ENCODE results near the gene EZH2. TPM values are rescaled to one million over a fixed set of nuclear protein-coding genes. Genes with fewer than 3 reads are reported as not detected.

EZH2 gene
- total and polyA plus RNA-seq, 9 donors: 2.5 to 5.6 (median 4.0) TPM

DNA sequence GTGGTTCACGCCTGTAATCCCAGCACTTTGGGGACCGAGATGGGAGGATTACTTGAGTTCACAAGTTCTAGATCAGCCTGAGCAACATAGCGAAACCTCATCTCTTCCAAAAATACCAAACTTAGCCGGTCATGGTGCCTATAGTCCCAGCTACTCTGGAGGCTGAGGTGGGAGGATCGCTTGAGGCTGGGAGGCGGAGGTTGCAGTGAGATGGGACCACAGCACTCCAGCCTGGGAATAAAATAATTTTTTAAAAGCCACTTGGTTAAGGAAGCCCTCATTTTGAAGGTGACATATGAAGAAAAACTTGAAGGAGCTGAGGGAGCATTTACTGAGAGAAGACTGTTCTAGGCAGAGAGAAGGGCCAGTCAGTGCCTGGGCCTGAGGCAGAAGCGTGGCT is 4.2 kb upstream of the EZH2 start:
- no peak for DNase-seq
- 92 to 93% (median 92%) methylated on average over 7 of the region's 7 CpGs for WGBS, 3 donors
- H3K4me1 ChIP-seq (ENCODE audit: insufficient read depth): peaks cover 4% of the 10 kb centered on the region
- H3K9me3 ChIP-seq: no peaks in the 10 kb centered on the region
- H3K4me3 ChIP-seq: no peak overlapping the region
- intact Hi-C loops (cut with DNase I): loop anchor here in 1 of 4 donors (10.0 kb wide), 2 partner anchors 77 to 193 kb away; partner anchors contain the start of gene CUL1
- H3K36me3 ChIP-seq: no peaks in the 10 kb centered on the region
- no peak overlapping the region for H3K27ac ChIP-seq
- H3K27me3 ChIP-seq: no peaks in the 10 kb centered on the region
- TF ChIP-seq, protein P1, sequence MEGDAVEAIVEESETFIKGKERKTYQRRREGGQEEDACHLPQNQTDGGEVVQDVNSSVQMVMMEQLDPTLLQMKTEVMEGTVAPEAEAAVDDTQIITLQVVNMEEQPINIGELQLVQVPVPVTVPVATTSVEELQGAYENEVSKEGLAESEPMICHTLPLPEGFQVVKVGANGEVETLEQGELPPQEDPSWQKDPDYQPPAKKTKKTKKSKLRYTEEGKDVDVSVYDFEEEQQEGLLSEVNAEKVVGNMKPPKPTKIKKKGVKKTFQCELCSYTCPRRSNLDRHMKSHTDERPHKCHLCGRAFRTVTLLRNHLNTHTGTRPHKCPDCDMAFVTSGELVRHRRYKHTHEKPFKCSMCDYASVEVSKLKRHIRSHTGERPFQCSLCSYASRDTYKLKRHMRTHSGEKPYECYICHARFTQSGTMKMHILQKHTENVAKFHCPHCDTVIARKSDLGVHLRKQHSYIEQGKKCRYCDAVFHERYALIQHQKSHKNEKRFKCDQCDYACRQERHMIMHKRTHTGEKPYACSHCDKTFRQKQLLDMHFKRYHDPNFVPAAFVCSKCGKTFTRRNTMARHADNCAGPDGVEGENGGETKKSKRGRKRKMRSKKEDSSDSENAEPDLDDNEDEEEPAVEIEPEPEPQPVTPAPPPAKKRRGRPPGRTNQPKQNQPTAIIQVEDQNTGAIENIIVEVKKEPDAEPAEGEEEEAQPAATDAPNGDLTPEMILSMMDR (IDR thresholded peaks at IDR 0.05): no peak
- TF ChIP-seq EP300 (IDR thresholded peaks at IDR 0.05): no peak
- TF ChIP-seq POLR2A (IDR thresholded peaks at IDR 0.05): no peak

DNA sequence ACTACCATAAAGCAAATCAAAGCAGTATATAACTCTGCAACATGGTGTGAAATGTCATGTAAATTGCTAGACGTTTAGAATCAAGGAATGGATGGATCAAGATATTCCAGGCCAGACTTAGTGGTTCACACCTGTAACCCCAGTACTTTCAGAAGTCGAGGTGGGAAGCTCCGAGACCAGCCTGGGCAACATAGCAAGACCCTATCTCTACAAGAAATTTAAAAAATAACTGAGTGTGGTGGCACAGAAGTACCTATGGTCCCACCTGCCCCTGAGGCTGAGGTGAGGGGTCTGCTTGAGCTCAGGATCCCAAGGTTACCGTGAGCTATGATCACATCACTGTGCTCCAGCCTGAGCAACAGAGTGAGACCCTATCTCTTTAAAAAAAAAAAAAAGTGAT is 2.8 kb upstream of the EZH2 start:
- 83 to 85% (median 84%) methylated on average over 4 of the region's 4 CpGs for WGBS, 3 donors
- H3K27ac ChIP-seq: no peak overlapping the region
- H3K9me3 ChIP-seq: no peaks in the 10 kb centered on the region
- no peak overlapping the region for H3K4me3 ChIP-seq
- intact Hi-C loops (cut with DNase I): loop anchor here in 1 of 4 donors (10.0 kb wide), 2 partner anchors 78 to 192 kb away; partner anchors contain the start of gene CUL1
- no peaks in the 10 kb centered on the region for H3K36me3 ChIP-seq
- TF ChIP-seq, protein P1 (IDR thresholded peaks at IDR 0.05): no peak
- TF ChIP-seq POLR2A (IDR thresholded peaks at IDR 0.05): no peak
- TF ChIP-seq EP300 (IDR thresholded peaks at IDR 0.05): no peak
- peaks cover 4% of the 10 kb centered on the region for H3K4me1 ChIP-seq (ENCODE audit: insufficient read depth)
- no peak for DNase-seq
- no peaks in the 10 kb centered on the region for H3K27me3 ChIP-seq

DNA sequence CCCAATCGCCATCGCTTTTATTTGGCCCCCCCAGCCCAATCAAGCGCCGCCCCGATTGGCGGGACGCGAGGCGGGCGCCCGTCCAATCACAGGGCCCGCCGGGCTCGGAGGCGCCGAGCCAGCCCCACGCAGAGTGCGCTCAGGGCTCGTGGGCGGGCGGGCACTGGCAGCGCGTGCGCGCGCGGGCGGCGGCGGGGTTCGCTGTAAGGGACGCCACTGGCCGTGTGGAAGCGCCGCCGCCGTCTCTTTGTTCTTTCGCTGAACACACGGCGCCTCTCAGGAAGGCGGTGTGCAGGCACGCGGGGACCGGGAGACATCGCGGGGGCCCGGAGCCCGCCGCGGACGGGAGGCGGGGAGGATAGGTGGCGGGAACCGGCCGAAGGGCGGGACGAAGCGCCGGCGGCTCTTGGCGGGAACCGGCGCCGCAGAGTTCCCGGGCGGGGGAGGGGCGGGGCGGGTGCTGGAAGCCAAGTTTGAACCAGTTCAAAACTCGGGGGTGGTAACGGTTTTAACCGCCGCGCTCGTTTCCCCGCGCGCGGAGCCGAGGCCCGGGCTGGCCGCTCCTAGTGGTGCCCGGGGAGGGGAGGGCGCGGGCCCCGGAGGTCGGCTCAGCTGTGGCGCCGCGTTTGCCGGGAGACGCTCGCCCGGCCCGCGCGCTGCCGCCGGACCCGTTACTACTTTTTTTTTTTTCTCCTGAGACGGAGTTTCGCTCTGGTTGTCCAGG is 370 bp upstream of the EZH2 start:
- Histone ChIP-seq H3K27ac (peak overlapping the region; percentile 85 to 93), H3K36me3 (no peaks in the 10 kb centered on the region), H3K27me3 (no peaks in the 10 kb centered on the region), H3K4me1 (ENCODE audit: insufficient read depth) (peaks cover 4% of the 10 kb centered on the region), H3K9me3 (no peaks in the 10 kb centered on the region), H3K4me3 (peak overlapping the region; percentile 95)
- 0 to 1% (median 0%) methylated on average over 61 to 101 of the region's 101 CpGs for WGBS, 3 donors
- no peak for TF ChIP-seq EP300 (IDR thresholded peaks at IDR 0.05)
- TF ChIP-seq POLR2A (IDR thresholded peaks at IDR 0.05): peak; percentile 90
- DNase-seq: peak; percentile 90 to 97 (median 94)
- intact Hi-C loops (cut with DNase I): loop anchor here in 2 of 4 donors (2.0 to 10.0 kb wide), 4 partner anchors 56 to 190 kb away; partner anchors contain the start of gene CUL1 (in 1 of the 2)

DNA sequence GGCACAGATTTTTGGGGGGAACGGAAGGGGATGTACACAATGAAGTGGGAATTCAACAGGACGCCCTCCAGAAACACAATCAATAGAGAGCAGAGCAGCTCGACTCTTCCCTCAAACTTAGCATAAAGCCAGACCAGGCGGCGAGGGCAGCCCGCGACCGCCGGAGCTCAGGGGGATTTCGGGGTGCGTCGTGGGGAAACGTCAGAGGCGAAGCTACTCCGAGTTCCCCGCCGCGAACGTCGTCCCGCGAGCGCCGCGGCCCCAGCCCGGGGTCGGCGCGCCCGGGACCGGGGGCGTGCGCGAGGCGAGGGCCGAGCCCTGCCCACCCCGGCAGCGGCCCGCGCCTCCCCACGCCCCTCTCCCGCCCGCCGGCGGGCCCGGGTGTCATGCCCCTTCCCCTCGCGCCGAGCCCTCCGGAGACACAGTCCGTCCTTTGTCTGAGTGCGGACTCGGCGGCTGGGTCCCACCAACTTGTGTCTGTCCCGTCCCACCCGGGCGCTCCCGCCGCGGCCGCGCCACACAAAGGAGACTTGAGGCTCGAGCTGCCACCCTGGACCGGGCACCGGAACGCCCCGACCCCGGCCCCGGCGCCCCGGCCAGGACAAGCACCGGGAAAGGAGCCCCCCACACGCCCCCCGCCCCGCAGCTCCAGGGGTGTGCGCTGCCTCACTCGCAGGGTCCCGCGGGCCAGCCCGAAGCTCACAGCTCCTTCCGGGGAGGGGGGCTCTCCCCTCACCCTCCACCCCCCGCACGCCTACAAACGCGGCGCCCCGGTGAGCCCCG is 634 bp downstream of the EZH2 start:
- peak in 4 of 5 donors; percentile 32 to 60 (median 49) for DNase-seq

More for the DNA sequence above, 634 bp downstream of the EZH2 start:
- peaks cover 4% of the 10 kb centered on the region for H3K4me1 ChIP-seq (ENCODE audit: insufficient read depth)
- no peaks in the 10 kb centered on the region for H3K27me3 ChIP-seq
- intact Hi-C loops (cut with DNase I): loop anchor here in 2 of 4 donors (2.0 to 10.0 kb wide), 4 partner anchors 57 to 189 kb away; partner anchors contain the start of gene CUL1 (in 1 of the 2)
- H3K36me3 ChIP-seq: no peaks in the 10 kb centered on the region
- TF ChIP-seq, protein P1 (IDR thresholded peaks at IDR 0.05): no peak
- TF ChIP-seq POLR2A (IDR thresholded peaks at IDR 0.05) (no peak), EP300 (IDR thresholded peaks at IDR 0.05) (no peak)
- peak overlapping the region; percentile 95 for H3K4me3 ChIP-seq
- 0 to 1% (median 0%) methylated on average over 63 to 88 of the region's 88 CpGs for WGBS, 3 donors
- peak overlapping the region; percentile 54 to 93 for H3K27ac ChIP-seq
- H3K9me3 ChIP-seq: no peaks in the 10 kb centered on the region

All from ovary (tissue), 9 donors.